Suprapubic skin (tissue), 3 donors: ENCODE measurements around the gene PRR23E.

Experiments
- EP300 ChIP-seq: sonication (generic); formaldehyde crosslinking; IDR thresholded peaks from one replicate; pipeline ENCODE4 v1.6.1; 2017; ENCODE audit warnings: antibody characterized with exemption
- POLR2A ChIP-seq, 2 donors: fragments of 450-650 bp; IDR thresholded peaks; one replicate each; pipeline ENCODE4 v1.6.1; 2017; ENCODE audit warnings: antibody characterized with exemption in 2 of 2, mild to moderate bottlenecking in 2 of 2, moderate library complexity in 2 of 2
- TF ChIP-seq, protein P1 (sequence below), 2 donors: fragments of 200-600 bp in 1 of 2; fragments of 450-650 bp in 1 of 2; sonication (generic) in 1 of 2; IDR thresholded peaks; one replicate each; pipeline ENCODE4 v1.5.1; 2016 to 2019; ENCODE audit warnings: antibody characterized with exemption in 2 of 2, mild to moderate bottlenecking in 1 of 2, moderate library complexity in 1 of 2

DNA sequence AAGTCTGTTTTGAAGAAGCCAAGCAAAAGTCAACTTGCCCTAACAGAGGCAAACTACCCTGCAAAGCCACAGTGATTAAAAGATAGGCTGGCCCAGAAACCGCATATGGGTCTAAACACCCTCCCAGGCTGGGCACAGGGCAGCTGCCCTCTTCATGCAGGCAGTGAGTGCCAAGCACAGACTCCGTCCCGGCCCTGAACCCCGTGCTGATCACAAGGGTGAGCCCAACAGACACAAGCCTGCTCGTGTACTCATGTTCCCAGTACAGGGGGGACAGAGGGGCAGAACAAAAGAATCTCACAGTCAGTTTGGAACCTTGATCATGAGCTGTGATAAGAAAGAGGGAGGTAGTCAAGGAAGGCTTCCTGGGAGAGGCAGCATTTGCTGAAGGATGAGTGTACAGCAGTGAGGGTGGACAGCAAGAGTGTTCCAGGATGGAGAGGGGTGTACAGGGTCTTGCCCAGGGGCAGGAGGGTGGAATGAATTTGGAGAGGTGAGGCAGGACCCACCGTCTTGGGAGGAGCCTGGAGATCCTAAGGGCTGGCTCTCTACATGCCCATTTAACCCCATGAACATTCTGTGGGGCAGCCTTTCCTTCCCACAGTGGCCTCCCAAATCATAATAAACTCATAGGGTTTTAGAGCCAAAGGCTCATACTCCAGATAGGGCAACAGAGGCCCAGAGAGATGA lies 43.2 kb upstream of the PRR23E start:
- TF ChIP-seq, protein P1, sequence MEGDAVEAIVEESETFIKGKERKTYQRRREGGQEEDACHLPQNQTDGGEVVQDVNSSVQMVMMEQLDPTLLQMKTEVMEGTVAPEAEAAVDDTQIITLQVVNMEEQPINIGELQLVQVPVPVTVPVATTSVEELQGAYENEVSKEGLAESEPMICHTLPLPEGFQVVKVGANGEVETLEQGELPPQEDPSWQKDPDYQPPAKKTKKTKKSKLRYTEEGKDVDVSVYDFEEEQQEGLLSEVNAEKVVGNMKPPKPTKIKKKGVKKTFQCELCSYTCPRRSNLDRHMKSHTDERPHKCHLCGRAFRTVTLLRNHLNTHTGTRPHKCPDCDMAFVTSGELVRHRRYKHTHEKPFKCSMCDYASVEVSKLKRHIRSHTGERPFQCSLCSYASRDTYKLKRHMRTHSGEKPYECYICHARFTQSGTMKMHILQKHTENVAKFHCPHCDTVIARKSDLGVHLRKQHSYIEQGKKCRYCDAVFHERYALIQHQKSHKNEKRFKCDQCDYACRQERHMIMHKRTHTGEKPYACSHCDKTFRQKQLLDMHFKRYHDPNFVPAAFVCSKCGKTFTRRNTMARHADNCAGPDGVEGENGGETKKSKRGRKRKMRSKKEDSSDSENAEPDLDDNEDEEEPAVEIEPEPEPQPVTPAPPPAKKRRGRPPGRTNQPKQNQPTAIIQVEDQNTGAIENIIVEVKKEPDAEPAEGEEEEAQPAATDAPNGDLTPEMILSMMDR (IDR thresholded peaks at IDR 0.05) = no peak
- TF ChIP-seq POLR2A (IDR thresholded peaks at IDR 0.05) = no peak
- no peak for TF ChIP-seq EP300
